ENCODE measurements around the gene PTPRS.
"Not testable (repeated sequence)": the region's sequence is repeated elsewhere in the genome, so short reads cannot be mapped to it uniquely, and the experiment has no call there.

Gene PTPRS

DNA sequence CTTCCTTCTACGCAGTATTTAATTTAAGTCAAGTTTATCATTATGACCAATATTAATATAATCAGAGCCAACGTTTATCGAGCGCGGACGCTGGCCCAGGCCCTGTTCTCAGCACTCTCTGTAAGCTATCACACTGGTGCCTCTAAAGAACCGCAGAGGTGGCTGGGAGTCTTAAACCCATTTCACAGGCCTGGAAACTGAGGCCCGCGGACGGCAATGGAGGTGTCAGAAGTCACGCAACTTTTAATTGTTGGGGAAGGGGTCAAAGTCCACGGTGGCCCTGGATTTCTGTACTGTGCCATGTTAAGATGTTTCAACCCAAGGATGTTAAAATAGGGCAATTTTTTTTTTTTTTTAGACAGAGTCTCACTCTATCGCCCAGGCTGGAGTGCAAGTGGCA lies 8.8 kb downstream of the PTPRS start:
- no peak for ATAC-seq (ENCODE audit: insufficient read depth, low read depth)
- DNase-seq = no peak
- Histone ChIP-seq H3K9me3 (ENCODE audit: insufficient read depth, low read length, severe bottlenecking) (no peaks in the 10 kb centered on the region), H4K20me1 (ENCODE audit: insufficient read depth, low read length) (no peaks in the 10 kb centered on the region), H3K79me2 (ENCODE audit: insufficient read depth, low read length) (no peaks in the 10 kb centered on the region), H3K9ac (ENCODE audit: low read depth, low read length) (no peak overlapping the region), H3K27ac (ENCODE audit: low read length) (no peak overlapping the region), H3K4me2 (ENCODE audit: insufficient read depth, low read length) (no peak overlapping the region), H3K4me3 (ENCODE audit: low read depth in 1 of 2, low read length in 2 of 2) (no peak overlapping the region), H3K36me3 (ENCODE audit: insufficient read depth, low read length) (no peaks in the 10 kb centered on the region), H3K4me1 (ENCODE audit: insufficient read depth, low read length) (peaks cover 14% of the 10 kb centered on the region), H3K27me3 (ENCODE audit: insufficient read depth, low read length, poor library complexity) (peaks cover 26% of the 10 kb centered on the region), H2AFZ (ENCODE audit: low read depth, low read length) (no peak overlapping the region)
- no peak for TF ChIP-seq EZH2 (IDR thresholded peaks at IDR 0.05; ENCODE audit: borderline replicate concordance, low read depth, low read length, severe bottlenecking)

DNA sequence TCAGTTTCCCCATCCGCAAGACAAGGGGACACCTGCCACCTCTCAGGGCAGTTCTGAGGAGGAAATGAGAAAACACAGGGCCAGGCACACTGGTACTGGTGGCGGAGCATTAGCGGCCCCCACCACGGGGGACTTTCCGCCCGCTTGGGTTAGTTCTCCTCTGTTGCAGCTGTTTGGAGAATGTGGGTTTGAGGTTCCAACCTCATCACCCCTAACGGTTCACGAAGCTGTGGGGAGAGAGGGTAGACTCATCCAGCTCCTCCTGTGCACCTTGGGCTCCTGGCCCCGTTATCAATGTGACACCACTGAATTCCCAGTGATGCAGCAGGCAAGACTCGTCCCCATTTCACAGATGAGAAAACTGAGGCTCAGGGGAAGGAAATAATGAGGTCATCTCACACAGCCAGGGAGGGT lies 10.3 kb downstream of the PTPRS start:
- no peak overlapping the region for H3K4me3 ChIP-seq (ENCODE audit: low read depth in 1 of 2, low read length in 2 of 2)
- H3K9ac ChIP-seq (ENCODE audit: low read depth, low read length) = no peak overlapping the region
- no peak overlapping the region for H2AFZ ChIP-seq (ENCODE audit: low read depth, low read length)
- ATAC-seq (ENCODE audit: insufficient read depth, low read depth) (0 out of 3 replicates have a peak, but pooled peaks have one; percentile 31), DNase-seq (peak; percentile 18)
- TF ChIP-seq, protein P1, sequence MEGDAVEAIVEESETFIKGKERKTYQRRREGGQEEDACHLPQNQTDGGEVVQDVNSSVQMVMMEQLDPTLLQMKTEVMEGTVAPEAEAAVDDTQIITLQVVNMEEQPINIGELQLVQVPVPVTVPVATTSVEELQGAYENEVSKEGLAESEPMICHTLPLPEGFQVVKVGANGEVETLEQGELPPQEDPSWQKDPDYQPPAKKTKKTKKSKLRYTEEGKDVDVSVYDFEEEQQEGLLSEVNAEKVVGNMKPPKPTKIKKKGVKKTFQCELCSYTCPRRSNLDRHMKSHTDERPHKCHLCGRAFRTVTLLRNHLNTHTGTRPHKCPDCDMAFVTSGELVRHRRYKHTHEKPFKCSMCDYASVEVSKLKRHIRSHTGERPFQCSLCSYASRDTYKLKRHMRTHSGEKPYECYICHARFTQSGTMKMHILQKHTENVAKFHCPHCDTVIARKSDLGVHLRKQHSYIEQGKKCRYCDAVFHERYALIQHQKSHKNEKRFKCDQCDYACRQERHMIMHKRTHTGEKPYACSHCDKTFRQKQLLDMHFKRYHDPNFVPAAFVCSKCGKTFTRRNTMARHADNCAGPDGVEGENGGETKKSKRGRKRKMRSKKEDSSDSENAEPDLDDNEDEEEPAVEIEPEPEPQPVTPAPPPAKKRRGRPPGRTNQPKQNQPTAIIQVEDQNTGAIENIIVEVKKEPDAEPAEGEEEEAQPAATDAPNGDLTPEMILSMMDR (IDR thresholded peaks at IDR 0.05; ENCODE audit: borderline replicate concordance, extremely low read depth, low read length, poor library complexity, severe bottlenecking) = no peak
- no peak for TF ChIP-seq EZH2 (IDR thresholded peaks at IDR 0.05; ENCODE audit: borderline replicate concordance, low read depth, low read length, severe bottlenecking)
- H3K36me3 ChIP-seq (ENCODE audit: insufficient read depth, low read length) = no peaks in the 10 kb centered on the region
- H3K4me1 ChIP-seq (ENCODE audit: insufficient read depth, low read length) = peaks cover 4% of the 10 kb centered on the region; the same call in 1 of the 2 replicates
- H3K4me2 ChIP-seq (ENCODE audit: insufficient read depth, low read length) = no peak overlapping the region
- no peaks in the 10 kb centered on the region for H3K79me2 ChIP-seq (ENCODE audit: insufficient read depth, low read length)
- no peak overlapping the region for H3K27ac ChIP-seq (ENCODE audit: low read length)
- peaks cover 11% of the 10 kb centered on the region for H3K27me3 ChIP-seq (ENCODE audit: insufficient read depth, low read length, poor library complexity)
- H3K9me3 ChIP-seq (ENCODE audit: insufficient read depth, low read length, severe bottlenecking) = no peaks in the 10 kb centered on the region
- no peaks in the 10 kb centered on the region for H4K20me1 ChIP-seq (ENCODE audit: insufficient read depth, low read length)

DNA sequence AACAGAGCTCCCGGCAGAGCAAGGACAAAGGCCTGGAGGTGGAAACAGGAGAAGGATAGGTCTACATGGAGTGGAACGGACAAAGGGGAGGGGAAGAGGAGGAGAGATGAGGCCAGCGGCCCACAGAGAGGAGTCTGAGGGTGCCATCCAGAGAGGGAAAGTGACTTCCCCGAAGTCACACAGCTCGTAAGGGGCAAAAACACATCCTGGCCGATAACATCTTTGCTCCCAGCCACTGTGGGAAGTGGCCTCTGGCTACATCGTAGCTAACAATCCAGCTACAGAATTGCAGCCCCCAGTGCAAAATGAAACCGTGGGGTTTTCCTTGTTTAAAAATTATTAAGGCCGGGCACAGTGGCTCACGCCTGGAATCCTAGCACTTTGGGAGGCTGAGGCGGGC lies 11.5 kb downstream of the PTPRS start:
- Histone ChIP-seq H3K79me2 (ENCODE audit: insufficient read depth, low read length) (no peaks in the 10 kb centered on the region), H3K27ac (ENCODE audit: low read length) (no peak overlapping the region), H3K4me1 (ENCODE audit: insufficient read depth, low read length) (no peaks in the 10 kb centered on the region), H3K27me3 (ENCODE audit: insufficient read depth, low read length, poor library complexity) (no peaks in the 10 kb centered on the region), H3K9me3 (ENCODE audit: insufficient read depth, low read length, severe bottlenecking) (no peaks in the 10 kb centered on the region), H3K9ac (ENCODE audit: low read depth, low read length) (no peak overlapping the region), H3K4me3 (ENCODE audit: low read depth in 1 of 2, low read length in 2 of 2) (no peak overlapping the region), H3K36me3 (ENCODE audit: insufficient read depth, low read length) (no peaks in the 10 kb centered on the region), H2AFZ (ENCODE audit: low read depth, low read length) (no peak overlapping the region), H4K20me1 (ENCODE audit: insufficient read depth, low read length) (no peaks in the 10 kb centered on the region), H3K4me2 (ENCODE audit: insufficient read depth, low read length) (no peak overlapping the region)
- DNase-seq (no peak), ATAC-seq (ENCODE audit: insufficient read depth, low read depth) (no peak)
- TF ChIP-seq, protein P1 (IDR thresholded peaks at IDR 0.05; ENCODE audit: borderline replicate concordance, extremely low read depth, low read length, poor library complexity, severe bottlenecking) = no peak
- no peak for TF ChIP-seq EZH2 (IDR thresholded peaks at IDR 0.05; ENCODE audit: borderline replicate concordance, low read depth, low read length, severe bottlenecking)

DNA sequence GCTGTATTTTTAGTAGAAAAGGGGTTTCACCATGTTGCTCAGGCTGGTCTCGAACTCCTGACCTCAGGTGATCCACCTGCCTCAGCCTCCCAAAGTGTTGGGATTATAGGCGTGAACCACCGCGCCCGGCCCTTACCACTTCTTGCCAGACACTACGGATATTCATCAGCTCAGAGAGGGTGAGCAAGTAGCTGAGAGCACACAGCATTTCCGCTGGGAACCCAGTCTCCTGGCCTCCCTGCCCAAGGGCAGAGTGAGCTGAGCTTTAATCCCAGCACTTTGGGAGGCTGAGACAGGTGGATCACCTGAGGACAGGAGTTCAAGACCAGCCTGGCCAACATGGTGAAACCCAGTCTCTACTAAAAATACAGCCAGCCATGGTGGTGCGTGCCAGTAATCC lies 12.2 kb downstream of the PTPRS start:
- DNase-seq; H3K36me3 ChIP-seq (ENCODE audit: insufficient read depth, low read length); H3K4me3 ChIP-seq (ENCODE audit: low read depth in 1 of 2, low read length in 2 of 2); ATAC-seq (ENCODE audit: insufficient read depth, low read depth); H3K9me3 ChIP-seq (ENCODE audit: insufficient read depth, low read length, severe bottlenecking); H3K79me2 ChIP-seq (ENCODE audit: insufficient read depth, low read length); H4K20me1 ChIP-seq (ENCODE audit: insufficient read depth, low read length); H3K9ac ChIP-seq (ENCODE audit: low read depth, low read length); H3K4me1 ChIP-seq (ENCODE audit: insufficient read depth, low read length); H3K27ac ChIP-seq (ENCODE audit: low read length); H3K27me3 ChIP-seq (ENCODE audit: insufficient read depth, low read length, poor library complexity); H3K4me2 ChIP-seq (ENCODE audit: insufficient read depth, low read length); H2AFZ ChIP-seq (ENCODE audit: low read depth, low read length): not testable (repeated sequence)
